H9 (cell line): ENCODE data around the gene SLC6A15. TPM values are rescaled to one million over a fixed set of nuclear protein-coding genes. Genes with fewer than 3 reads are reported as not detected.

Experiments
- DNase-seq: peaks from one replicate; pipeline ENCODE4 v3.0.0-alpha.2; 2017
- H2AFZ ChIP-seq: one replicate; pipeline ENCODE4 v1.6.1; 2013; ENCODE audit warnings: mild to moderate bottlenecking, low read length, control low read depth, moderate library complexity
- H2AK5ac ChIP-seq: 2 replicates; pipeline ENCODE4 v1.6.1; 2013; ENCODE audit warnings: low read length, control low read depth, mixed read lengths; ENCODE audit not compliant: insufficient read length
- H2BK120ac ChIP-seq: one replicate; pipeline ENCODE4 v1.6.1; 2013; ENCODE audit warnings: low read depth, mild to moderate bottlenecking, low read length, control low read depth, inconsistent platforms; ENCODE audit not compliant: poor library complexity, severe bottlenecking
- H2BK12ac ChIP-seq: 2 replicates; pipeline ENCODE4 v1.6.1; 2013; ENCODE audit warnings: low read length, control low read depth, mixed read lengths, low read depth; ENCODE audit not compliant: insufficient read length
- H2BK15ac ChIP-seq: 2 replicates; pipeline ENCODE4 v1.6.1; 2013; ENCODE audit warnings: low read depth, low read length, control low read depth
- H2BK20ac ChIP-seq: one replicate; pipeline ENCODE4 v1.6.1; 2013; ENCODE audit warnings: low read depth, mild to moderate bottlenecking, low read length, control low read depth, inconsistent platforms; ENCODE audit not compliant: poor library complexity, severe bottlenecking
- H2BK5ac ChIP-seq: 2 replicates; pipeline ENCODE4 v1.6.1; 2013; ENCODE audit warnings: low read length, control low read depth, mixed read lengths; ENCODE audit not compliant: insufficient read length
- H3K14ac ChIP-seq: 2 replicates; pipeline ENCODE4 v1.6.1; 2013; ENCODE audit warnings: low read length, control low read depth; ENCODE audit not compliant: insufficient read depth
- H3K18ac ChIP-seq: 2 replicates; pipeline ENCODE4 v1.6.1; 2013; ENCODE audit warnings: low read depth, mild to moderate bottlenecking, mixed read lengths, low read length, control low read depth; ENCODE audit not compliant: insufficient read length
- H3K23ac ChIP-seq: 2 replicates; pipeline ENCODE4 v1.6.1; 2013; ENCODE audit warnings: low read length, control low read depth, mixed read lengths, low read depth; ENCODE audit not compliant: insufficient read length
- H3K23me2 ChIP-seq: 2 replicates; pipeline ENCODE4 v1.6.1; 2013; ENCODE audit warnings: low read depth, mild to moderate bottlenecking, mixed read lengths, low read length, control low read depth; ENCODE audit not compliant: insufficient read length, poor library complexity, severe bottlenecking
- H3K27ac ChIP-seq: 2 replicates; pipeline ENCODE4 v1.5.1; 2013; ENCODE audit warnings: low read length, control low read depth, mixed read lengths, low read depth; ENCODE audit not compliant: insufficient read length
- H3K27me3 ChIP-seq: 2 replicates; pipeline ENCODE4 v1.6.1; 2013; ENCODE audit warnings: low read length, control low read depth, inconsistent platforms; ENCODE audit not compliant: insufficient read depth
- H3K4ac ChIP-seq: 2 replicates; pipeline ENCODE4 v1.6.1; 2013; ENCODE audit warnings: low read depth, mild to moderate bottlenecking, control low read depth, inconsistent platforms, low read length, moderate library complexity
- H3K4me1 ChIP-seq: 2 replicates; pipeline ENCODE4 v1.6.1; 2013; ENCODE audit warnings: low read length, control low read depth, inconsistent platforms; ENCODE audit not compliant: insufficient read depth
- H3K4me2 ChIP-seq: 2 replicates; pipeline ENCODE4 v1.6.1; 2013; ENCODE audit warnings: low read length, control low read depth, mixed read lengths; ENCODE audit not compliant: insufficient read length, insufficient read depth
- H3K56ac ChIP-seq: 2 replicates; pipeline ENCODE4 v1.6.1; 2013; ENCODE audit warnings: low read depth, mild to moderate bottlenecking, mixed read lengths, low read length, control low read depth; ENCODE audit not compliant: insufficient read length
- H3K79me1 ChIP-seq: 2 replicates; pipeline ENCODE4 v1.6.1; 2013; ENCODE audit warnings: low read depth, mild to moderate bottlenecking, moderate library complexity, low read length, control low read depth, inconsistent platforms; ENCODE audit not compliant: insufficient read depth, poor library complexity, severe bottlenecking
- H3K79me2 ChIP-seq: 2 replicates; pipeline ENCODE4 v1.6.1; 2013; ENCODE audit warnings: low read length, control low read depth, inconsistent platforms; ENCODE audit not compliant: insufficient read depth
- H3K9ac ChIP-seq: 2 replicates; pipeline ENCODE4 v1.6.1; 2013; ENCODE audit warnings: low read length, control low read depth, mixed read lengths; ENCODE audit not compliant: insufficient read length; ENCODE audit errors: extremely low read depth
- H3K9me3 ChIP-seq: one replicate; pipeline ENCODE4 v1.6.1; 2013; ENCODE audit warnings: low read depth, low read length, inconsistent platforms; ENCODE audit not compliant: control insufficient read depth
- H3T11ph ChIP-seq: one replicate; pipeline ENCODE4 v1.6.1; 2013; ENCODE audit warnings: mild to moderate bottlenecking, low read length, control low read depth, inconsistent platforms
- H4K20me1 ChIP-seq: one replicate; pipeline ENCODE4 v1.6.1; 2013; ENCODE audit not compliant: control insufficient read depth, insufficient read length, insufficient read depth
- H4K5ac ChIP-seq: 2 replicates; pipeline ENCODE4 v1.6.1; 2013; ENCODE audit warnings: low read depth, mild to moderate bottlenecking, mixed read lengths, low read length, control low read depth; ENCODE audit not compliant: insufficient read length
- H4K8ac ChIP-seq: replicated peaks from 2 replicates; pipeline ENCODE4 v1.6.1; 2013; ENCODE audit warnings: low read length, control low read depth, mixed read lengths, low read depth; ENCODE audit not compliant: insufficient read length
- H4K91ac ChIP-seq: 2 replicates; pipeline ENCODE4 v1.6.1; 2013; ENCODE audit warnings: low read depth, mild to moderate bottlenecking, moderate library complexity, mixed read lengths, low read length, control low read depth; ENCODE audit not compliant: insufficient read length
- H3K27ac Mint-ChIP-seq, 3 experiments: 2 replicates in 2 of 3; 3 replicates in 1 of 3; pipeline ENCODE4 v1.8.0; 2020 to 2021; ENCODE audit warnings: mixed read lengths in 3 of 3, mild to moderate bottlenecking in 1 of 3, moderate library complexity in 1 of 3
- H3K27me3 Mint-ChIP-seq: 2 replicates; pipeline ENCODE4 v1.8.0; 2021; ENCODE audit warnings: low read depth, mild to moderate bottlenecking, moderate library complexity, mixed read lengths
- H3K36me3 Mint-ChIP-seq, 3 experiments: 2 replicates in 2 of 3; 3 replicates in 1 of 3; pipeline ENCODE4 v1.8.0; 2020 to 2021; ENCODE audit warnings: low read depth in 3 of 3, mixed read lengths in 3 of 3; ENCODE audit not compliant: insufficient read depth in 1 of 3
- H3K4me1 Mint-ChIP-seq, 2 experiments: 2 replicates each; pipeline ENCODE4 v1.8.0; 2020; ENCODE audit warnings: mixed read lengths in 2 of 2
- H3K4me3 Mint-ChIP-seq, 2 experiments: 2 replicates in 1 of 2; 3 replicates in 1 of 2; pipeline ENCODE4 v1.8.0; 2020 to 2021; ENCODE audit warnings: mild to moderate bottlenecking in 2 of 2, mixed read lengths in 2 of 2, moderate library complexity in 1 of 2
- H3K9me3 Mint-ChIP-seq, 2 experiments: 2 replicates in 1 of 2; 3 replicates in 1 of 2; pipeline ENCODE4 v1.8.0; 2020; ENCODE audit warnings: mild to moderate bottlenecking in 2 of 2, mixed read lengths in 2 of 2, moderate library complexity in 1 of 2
- CTCF ChIP-seq: fragments of 200-600 bp; sonication (generic); conservative IDR thresholded peaks from 3 replicates; pipeline ENCODE4 v1.8.0; 2021; ENCODE audit warnings: antibody characterized with exemption, mild to moderate bottlenecking
- WGBS: extraction: QIAGEN DNeasy Blood & Tissue Kit; methylation state at CpG from one replicate; pipeline ENCODE4 v1.1.7; 2013; ENCODE audit warnings: missing lambda C conversion rate, low lambda C conversion rate, mixed read lengths; ENCODE audit not compliant: insufficient read length; ENCODE audit errors: extremely low coverage; 5-methylcytosine and 5-hydroxymethylcytosine counted together
- total RNA-seq: library from RNA; stranded (reverse); gene quantifications from 2 replicates; pipeline ENCODE4 v1.2.1, GENCODE V29; 2021

Gene SLC6A15
- total RNA-seq, 1 experiment from 2014 or later: 12.9 TPM

DNA sequence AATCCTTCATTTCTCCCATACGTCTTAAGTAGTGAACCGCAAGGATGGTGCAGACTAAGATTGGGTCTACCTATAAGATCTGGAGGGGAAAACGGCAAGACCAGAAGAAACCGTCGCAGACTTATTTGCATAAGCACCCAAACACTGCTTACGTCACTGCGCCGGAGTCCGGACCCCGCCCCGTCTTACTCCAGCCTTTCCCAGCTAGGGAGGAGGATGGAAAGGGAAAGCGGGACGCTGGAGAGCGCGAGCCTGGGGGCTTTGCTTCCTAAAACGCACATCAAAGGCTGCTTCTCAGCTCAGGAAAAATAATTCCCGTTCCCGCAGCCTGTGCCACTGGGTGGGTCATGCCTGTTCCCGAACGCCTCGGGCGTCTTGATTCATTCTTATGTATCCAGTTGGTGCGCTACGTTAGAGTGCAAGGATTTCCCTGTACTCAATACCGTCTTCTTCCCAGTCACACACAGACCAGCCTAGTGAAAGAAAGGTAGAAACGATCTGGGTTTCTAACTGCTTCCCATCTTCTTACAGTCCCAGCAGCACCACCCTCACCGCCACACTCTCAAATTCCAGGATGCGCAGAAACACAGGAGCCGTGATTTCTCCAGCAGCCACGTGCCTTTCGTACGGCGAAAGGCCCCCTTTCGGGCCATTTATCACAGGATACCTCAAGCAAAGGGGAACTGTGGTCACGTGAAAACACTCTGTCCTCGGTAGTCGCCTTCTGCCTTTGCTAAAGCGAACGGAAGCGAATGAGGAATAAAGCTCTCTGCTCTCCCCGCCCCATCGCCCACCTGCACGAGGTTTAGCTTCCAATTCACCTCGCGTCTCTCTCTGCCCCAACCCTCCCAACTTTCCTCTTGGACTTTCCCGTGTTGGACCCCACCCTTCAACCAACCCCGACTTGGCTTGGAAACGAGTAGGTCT lies 1.1 kb downstream of the SLC6A15 start:
- Histone ChIP-seq H3K23ac (no peak overlapping the region), H4K8ac (no peak overlapping the region), H3K79me2 (peaks cover 10% of the 10 kb centered on the region; the same call in 1 of the 2 replicates), H3T11ph (no peak overlapping the region), H2BK5ac (no peak overlapping the region), H4K5ac (no peak overlapping the region), H3K18ac (peak overlapping the region; percentile 85), H2AFZ (no peak overlapping the region), H2BK20ac (no peak overlapping the region), H3K14ac (peak overlapping the region; percentile 78), H3K27me3 (no peaks in the 10 kb centered on the region), H3K9me3 (no peaks in the 10 kb centered on the region), H4K20me1 (no peaks in the 10 kb centered on the region), H3K4me1 (no peaks in the 10 kb centered on the region), H3K79me1 (no peaks in the 10 kb centered on the region), H2BK120ac (no peak overlapping the region), H2BK15ac (no peak overlapping the region), H4K91ac (no peak overlapping the region), H3K4me2 (peak overlapping the region; percentile 82), H3K9ac (peak overlapping the region; percentile 80), H3K56ac (no peak overlapping the region), H2BK12ac (no peak overlapping the region), H3K23me2 (peaks cover 27% of the 10 kb centered on the region), H3K4ac (no peak overlapping the region), H2AK5ac (no peak overlapping the region), H3K27ac (no peak overlapping the region)
- no CpG with 5 or more reads among the region's 48 CpGs for WGBS
- peaks cover 10 to 12% of the 10 kb centered on the region in 2 experiments for H3K4me1 Mint-ChIP-seq
- H3K9me3 Mint-ChIP-seq: no peaks in the 10 kb centered on the region; a peak in 1 of 5 replicates
- H3K27me3 Mint-ChIP-seq: peaks cover 17% of the 10 kb centered on the region
- peak overlapping the region; percentile 89 to 93 for H3K4me3 Mint-ChIP-seq
- H3K27ac Mint-ChIP-seq: peak overlapping the region; percentile 87 to 96 (median 94)
- TF ChIP-seq CTCF: no peak
- H3K36me3 Mint-ChIP-seq: peaks cover 0 to 4% (median 0%) of the 10 kb centered on the region in 3 experiments; a peak in 1 of 7 replicates
- DNase-seq: peak; percentile 95
